HCT116 (cell line): ENCODE results near the gene ZBTB16. TPM values are rescaled to one million over a fixed set of nuclear protein-coding genes. Genes with fewer than 3 reads are reported as not detected.

Experiments
- ATAC-seq: fragments of 200-7000 bp; cut with Tn5 transposase; 2 replicates; pipeline ENCODE4 v1.9.1; 2020; ENCODE audit warnings: mild to moderate bottlenecking, moderate library complexity
- BruUV-seq: library from RNA; stranded (reverse); fragments of 400-500 nt; replicated peaks from 2 replicates; lab custom pipeline; 2021; lab: Mats Ljungman, UMichigan
- CTCF ChIA-PET: fragments of 300-600 bp; sonication (Branson Sonifier 250); formaldehyde crosslinking; loops from one replicate; lab custom pipeline; 2021; ENCODE audit warnings: antibody characterized with exemption; lab: Charles Lee
- POLR2A ChIA-PET: fragments of 300-600, 350-600 bp; sonication (Branson Sonifier 250); formaldehyde crosslinking; loops from one replicate; lab custom pipeline; 2021; ENCODE audit warnings: antibody characterized with exemption; lab: Charles Lee
- RAD21 ChIA-PET, 2 experiments: fragments of 300-600 bp; sonication (Branson Sonifier 250); formaldehyde crosslinking; loops; one replicate each; lab custom pipeline; 2023; ENCODE audit warnings: low total read pairs in 2 of 2; ENCODE audit not compliant: uncharacterized antibody in 2 of 2, unreplicated experiment in 2 of 2, low non-redundant PET in 1 of 2; lab: Charles Lee
- DNase-seq: peaks from one replicate; pipeline ENCODE4 v3.0.0-alpha.2; 2010; ENCODE audit warnings: low read depth, low spot score
- H2AFZ ChIP-seq: fragments of 200-600 bp; shearing (Covaris generic), sonication (generic); 2 replicates; pipeline ENCODE4 v1.6.1; 2017; ENCODE audit warnings: low read depth, mixed run types, mixed read lengths, antibody characterized with exemption, low read length; ENCODE audit not compliant: poor library complexity, severe bottlenecking
- H3K27ac ChIP-seq: 2 replicates; pipeline ENCODE4 v1.5.1; 2012; ENCODE audit warnings: low read depth, low read length
- H3K27me3 ChIP-seq: fragments of 200-600 bp; sonication (generic); 2 replicates; pipeline ENCODE4 v1.6.1; 2016; ENCODE audit warnings: mixed run types, low read length, mixed read lengths; ENCODE audit not compliant: insufficient read depth
- H3K36me3 ChIP-seq, 2 experiments: fragments of 200-500 bp in 1 of 2; fragments of 200-600 bp in 1 of 2; sonication (Bioruptor generic) in 1 of 2; sonication (generic) in 1 of 2; 2 replicates each; pipeline versions ENCODE4 v1.5.1 to v1.6.1; 2014 to 2016; ENCODE audit warnings: low read length in 2 of 2, inconsistent platforms in 1 of 2, mixed read lengths in 1 of 2, mixed run types in 1 of 2; ENCODE audit not compliant: insufficient read depth in 2 of 2, control insufficient read depth in 1 of 2
- H3K4me1 ChIP-seq, 2 experiments: fragments of 200-600 bp in 1 of 2; sonication (generic) in 1 of 2; 2 replicates each; pipeline versions ENCODE4 v1.5.1 to v1.6.1; 2012 to 2017; ENCODE audit warnings: low read length in 2 of 2, inconsistent platforms in 1 of 2, mild to moderate bottlenecking in 1 of 2, mixed read lengths in 1 of 2, mixed run types in 1 of 2, moderate library complexity in 1 of 2; ENCODE audit not compliant: insufficient read depth in 2 of 2, control insufficient read depth in 1 of 2
- H3K4me2 ChIP-seq: fragments of 200-600 bp; sonication (generic); 2 replicates; pipeline ENCODE4 v1.6.1; 2017; ENCODE audit warnings: mixed run types, low read length, mixed read lengths
- H3K4me3 ChIP-seq, 2 experiments: fragments of 200-600 bp in 1 of 2; sonication (generic) in 1 of 2; replicated peaks in 1 of 2; 2 replicates each; pipeline ENCODE4 v1.5.1; 2011 to 2016; ENCODE audit warnings: low read length in 2 of 2, control low read depth in 1 of 2, low read depth in 1 of 2, mild to moderate bottlenecking in 1 of 2, mixed read lengths in 1 of 2, mixed run types in 1 of 2
- H3K79me2 ChIP-seq: fragments of 200-600 bp; sonication (generic); 2 replicates; pipeline ENCODE4 v1.6.1; 2017; ENCODE audit warnings: mild to moderate bottlenecking, mixed run types, low read length, moderate library complexity, mixed read lengths; ENCODE audit not compliant: insufficient read depth
- H3K9ac ChIP-seq: fragments of 200-600 bp; sonication (generic); 2 replicates; pipeline ENCODE4 v1.6.1; 2016; ENCODE audit warnings: low read length, mixed read lengths
- H3K9me2 ChIP-seq: fragments of 200-600 bp; sonication (generic), shearing (Covaris generic); 2 replicates; pipeline ENCODE4 v1.6.1; 2017; ENCODE audit warnings: mixed run types, mild to moderate bottlenecking, moderate library complexity; ENCODE audit not compliant: insufficient read depth
- H3K9me3 ChIP-seq, 2 experiments: fragments of 200-500 bp in 1 of 2; fragments of 200-600 bp in 1 of 2; sonication (Bioruptor generic) in 1 of 2; sonication (generic) in 1 of 2; 2 replicates each; pipeline ENCODE4 v1.6.1; 2014 to 2017; ENCODE audit warnings: low read length in 2 of 2, mixed read lengths in 2 of 2, inconsistent platforms in 1 of 2, low read depth in 1 of 2, mild to moderate bottlenecking in 1 of 2, mixed run types in 1 of 2, moderate library complexity in 1 of 2; ENCODE audit not compliant: control insufficient read depth in 1 of 2, insufficient read depth in 1 of 2
- H4K20me1 ChIP-seq: fragments of 200-600 bp; sonication (generic), shearing (Covaris generic); 2 replicates; pipeline ENCODE4 v1.6.1; 2017; ENCODE audit warnings: mixed run types, mild to moderate bottlenecking, moderate library complexity; ENCODE audit not compliant: insufficient read depth
- CEBPB ChIP-seq: IDR thresholded peaks from 2 replicates; pipeline ENCODE4 v1.6.1; 2012; ENCODE audit warnings: low read depth
- EZH2phosphoT487 ChIP-seq: fragments of 200-600 bp; IDR thresholded peaks from 2 replicates; pipeline ENCODE4 v1.6.1; 2018; ENCODE audit warnings: antibody characterized with exemption, borderline replicate concordance
- POLR2A ChIP-seq: IDR thresholded peaks from 2 replicates; pipeline ENCODE4 v1.7.0; 2011; ENCODE audit warnings: borderline replicate concordance; ENCODE audit not compliant: insufficient read depth, insufficient read length; ENCODE audit errors: extremely low read depth
- POLR2AphosphoS5 ChIP-seq: IDR thresholded peaks from 2 replicates; pipeline ENCODE4 v1.6.1; 2011; ENCODE audit warnings: mild to moderate bottlenecking, low read depth, low read length, moderate library complexity
- SP1 ChIP-seq: IDR thresholded peaks from 2 replicates; pipeline ENCODE4 v1.6.1; 2012; ENCODE audit warnings: low read depth
- SRF ChIP-seq: IDR thresholded peaks from 2 replicates; pipeline ENCODE4 v1.6.1; 2012; ENCODE audit warnings: low read depth
- ZFX ChIP-seq: fragments of 450-650 bp; IDR thresholded peaks from 2 replicates; pipeline ENCODE4 v1.6.1; 2017
- intact Hi-C: fragments of 100-400 bp; cut with micrococcal nuclease; formaldehyde crosslinking; loops from 2 replicates; pipeline ENCODE4 v1.10.0; 2022
- total RNA-seq: library from RNA; stranded (reverse); gene quantifications from one replicate; pipeline ENCODE4 v1.2.1, GENCODE V29; 2021; ENCODE audit not compliant: unreplicated experiment
- TF ChIP-seq, protein P1 (sequence below), 3 experiments: fragments of 200-600 bp in 1 of 3; sonication (generic) in 1 of 3; IDR thresholded peaks in 2 of 3; conservative IDR thresholded peaks in 1 of 3; 2 replicates each; pipeline ENCODE4 v1.5.1; 2012 to 2017; ENCODE audit warnings: low read depth in 2 of 3, low read length in 2 of 3, antibody characterized with exemption in 1 of 3, borderline replicate concordance in 1 of 3, control low read depth in 1 of 3, mild to moderate bottlenecking in 1 of 3, mixed read lengths in 1 of 3, mixed run types in 1 of 3, moderate library complexity in 1 of 3; ENCODE audit not compliant: insufficient read depth in 1 of 3

ZBTB16 gene
- total RNA-seq, 1 experiment from 2014 or later = 0.30 TPM

DNA sequence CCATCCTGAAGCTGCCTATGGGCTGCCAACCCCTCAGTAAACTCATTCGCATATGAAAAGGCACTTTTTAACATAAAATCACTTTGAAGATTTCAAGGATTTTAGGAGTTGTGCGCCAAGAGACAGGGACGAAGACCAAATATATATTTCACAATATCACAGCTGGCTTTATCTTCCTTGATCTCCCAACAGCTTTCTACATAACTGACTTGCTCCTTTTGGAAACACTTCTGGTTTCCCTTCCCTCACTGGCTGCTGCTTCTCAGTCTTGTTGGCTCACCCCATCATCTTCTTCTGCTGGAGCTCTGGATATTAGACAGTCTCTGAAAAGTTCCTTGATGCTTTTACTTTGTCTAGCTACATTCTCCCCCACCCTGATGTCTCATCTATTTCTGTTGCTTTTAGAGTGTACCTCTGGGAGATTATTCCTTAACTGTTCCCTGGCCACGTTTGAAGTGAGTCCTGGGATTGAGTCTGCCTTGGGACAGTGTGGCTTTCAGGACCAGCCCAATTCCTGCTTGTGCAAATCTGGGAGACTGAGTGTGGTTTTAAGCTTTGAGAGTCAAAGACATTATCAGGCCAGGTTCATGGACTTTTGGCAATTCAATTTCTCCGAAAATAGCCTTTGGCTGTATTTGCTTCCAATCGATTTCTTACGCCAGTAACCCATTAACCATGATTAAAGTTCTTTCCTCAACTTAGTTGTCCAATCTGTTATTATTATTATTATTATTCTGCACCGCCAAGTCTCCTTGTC, 205.8 kb downstream of the ZBTB16 start:
- no TSS peak for BruUV-seq
- Histone ChIP-seq H3K27me3 (peaks cover 27% of the 10 kb centered on the region; the same call in 1 of the 2 replicates), H3K27ac (no peak overlapping the region), H3K36me3 (no peaks in the 10 kb centered on the region), H3K4me3 (no peak overlapping the region), H4K20me1 (no peaks in the 10 kb centered on the region), H3K9me3 (0 out of 4 replicates have a peak, but pooled peaks cover 0 to under 1% of the 10 kb centered on the region in 2 experiments), H3K9ac (no peak overlapping the region), H3K4me1 (no peaks in the 10 kb centered on the region), H3K79me2 (no peaks in the 10 kb centered on the region), H3K4me2 (no peak overlapping the region), H2AFZ (no peak overlapping the region), H3K9me2 (no peaks in the 10 kb centered on the region)
- ChIA-PET POLR2A (no interaction called here), RAD21 (no interaction called here), CTCF (no interaction called here)
- TF ChIP-seq CEBPB = no peak
- no peak for TF ChIP-seq ZFX
- TF ChIP-seq, protein P1, sequence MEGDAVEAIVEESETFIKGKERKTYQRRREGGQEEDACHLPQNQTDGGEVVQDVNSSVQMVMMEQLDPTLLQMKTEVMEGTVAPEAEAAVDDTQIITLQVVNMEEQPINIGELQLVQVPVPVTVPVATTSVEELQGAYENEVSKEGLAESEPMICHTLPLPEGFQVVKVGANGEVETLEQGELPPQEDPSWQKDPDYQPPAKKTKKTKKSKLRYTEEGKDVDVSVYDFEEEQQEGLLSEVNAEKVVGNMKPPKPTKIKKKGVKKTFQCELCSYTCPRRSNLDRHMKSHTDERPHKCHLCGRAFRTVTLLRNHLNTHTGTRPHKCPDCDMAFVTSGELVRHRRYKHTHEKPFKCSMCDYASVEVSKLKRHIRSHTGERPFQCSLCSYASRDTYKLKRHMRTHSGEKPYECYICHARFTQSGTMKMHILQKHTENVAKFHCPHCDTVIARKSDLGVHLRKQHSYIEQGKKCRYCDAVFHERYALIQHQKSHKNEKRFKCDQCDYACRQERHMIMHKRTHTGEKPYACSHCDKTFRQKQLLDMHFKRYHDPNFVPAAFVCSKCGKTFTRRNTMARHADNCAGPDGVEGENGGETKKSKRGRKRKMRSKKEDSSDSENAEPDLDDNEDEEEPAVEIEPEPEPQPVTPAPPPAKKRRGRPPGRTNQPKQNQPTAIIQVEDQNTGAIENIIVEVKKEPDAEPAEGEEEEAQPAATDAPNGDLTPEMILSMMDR (IDR thresholded peaks at IDR 0.05 in 2 of 3, conservative IDR thresholded peaks at IDR 0.05 in 1 of 3; ENCODE audit: borderline replicate concordance in 1 of 3, insufficient read depth in 1 of 3, low read depth in 2 of 3, low read length in 2 of 3) = no peak
- TF ChIP-seq SRF = no peak
- TF ChIP-seq EZH2phosphoT487 = no peak
- TF ChIP-seq SP1 = no peak
- TF ChIP-seq POLR2A = no peak
- TF ChIP-seq POLR2AphosphoS5 = no peak
- DNase-seq = no peak
- intact Hi-C loops = no loop called here
- no peak for ATAC-seq
